ENCODE measurements around the gene OSBPL7.

Gene OSBPL7

DNA sequence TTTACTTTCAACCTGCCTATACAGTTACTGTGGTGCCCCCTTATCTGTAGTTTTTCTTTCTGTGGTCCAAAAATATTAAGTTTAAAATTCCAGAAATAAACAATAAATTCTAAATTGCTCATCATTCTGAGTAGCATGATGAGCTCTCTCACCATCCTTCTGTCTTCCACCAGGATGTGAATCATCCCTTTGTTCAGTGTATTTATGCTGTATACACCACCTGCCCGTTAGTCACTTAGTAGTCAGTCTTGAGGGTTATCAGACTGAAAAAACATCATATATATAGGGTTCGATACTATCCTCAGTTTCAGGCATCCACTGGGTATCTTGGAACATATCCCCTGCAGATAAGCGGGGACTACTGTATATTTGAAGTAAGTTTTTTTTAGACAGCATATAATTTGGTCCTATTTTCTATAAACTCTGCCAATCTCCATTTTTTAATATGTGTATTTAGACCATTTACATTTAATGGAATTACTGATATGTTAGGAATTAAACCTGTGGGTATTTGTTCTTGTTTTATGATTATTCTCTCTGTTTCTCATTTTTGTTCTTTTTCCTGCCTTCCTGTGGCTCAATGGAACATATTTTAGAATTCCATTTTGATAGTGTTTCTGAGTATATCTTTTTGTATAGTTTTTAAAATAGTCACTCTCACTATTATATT is 57.5 kb downstream of the OSBPL7 start:
- DNase-seq (ENCODE audit: low read depth) = no peak

DNA sequence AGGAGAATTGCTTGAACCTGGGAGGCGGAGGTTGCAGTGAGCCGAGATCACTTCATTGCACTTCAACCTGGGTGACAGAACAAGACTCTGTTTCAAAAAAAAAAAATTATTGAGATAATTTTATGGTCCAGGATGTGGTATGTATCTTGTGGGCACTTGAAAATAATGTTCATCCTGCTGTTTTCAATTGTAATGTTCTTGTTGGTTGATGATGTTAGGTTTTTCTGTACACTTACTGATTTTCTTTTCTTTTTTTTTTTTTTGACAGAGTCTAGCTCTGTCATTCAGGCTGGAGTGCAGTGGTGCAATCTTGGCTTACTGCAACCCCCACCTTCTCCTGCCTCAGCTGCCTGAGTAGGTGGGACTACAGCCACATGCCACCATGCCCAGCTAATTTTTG is 58.9 kb downstream of the OSBPL7 start:
- DNase-seq (ENCODE audit: low read depth) = no peak

DNA sequence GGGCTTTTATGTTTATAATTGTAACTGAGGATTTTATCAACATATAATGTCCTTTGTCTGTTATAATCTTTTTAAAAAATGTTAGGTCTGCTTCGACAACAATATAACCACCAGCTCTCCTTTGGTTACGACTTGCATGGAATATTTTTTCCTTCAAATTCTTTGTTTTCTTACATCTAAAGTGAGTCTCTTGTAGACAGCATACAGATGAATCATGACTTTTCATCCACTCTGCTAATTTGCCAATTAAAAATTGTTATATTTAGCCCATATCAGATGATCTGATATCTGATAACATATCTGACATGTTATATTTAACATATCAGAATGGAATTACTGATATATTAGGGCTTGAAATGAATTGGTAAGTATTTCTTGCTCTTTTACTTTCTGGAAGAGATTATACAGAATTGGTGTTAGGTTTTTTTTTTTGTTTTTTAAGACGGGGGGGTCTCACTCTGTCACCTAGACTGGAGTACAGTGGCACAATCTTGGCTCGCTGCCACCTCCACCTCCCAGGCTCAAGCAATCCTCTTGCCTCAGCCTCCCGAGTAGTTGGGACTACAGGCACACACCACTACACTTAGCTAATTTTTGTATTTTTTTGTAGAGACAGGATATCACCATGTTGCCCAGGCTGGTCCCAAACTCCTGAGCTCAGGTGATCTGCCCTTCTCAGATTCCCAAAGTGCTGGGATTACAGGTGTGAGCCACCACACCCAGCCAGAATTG is 61.0 kb downstream of the OSBPL7 start:
- no peak for DNase-seq (ENCODE audit: low read depth)

DNA sequence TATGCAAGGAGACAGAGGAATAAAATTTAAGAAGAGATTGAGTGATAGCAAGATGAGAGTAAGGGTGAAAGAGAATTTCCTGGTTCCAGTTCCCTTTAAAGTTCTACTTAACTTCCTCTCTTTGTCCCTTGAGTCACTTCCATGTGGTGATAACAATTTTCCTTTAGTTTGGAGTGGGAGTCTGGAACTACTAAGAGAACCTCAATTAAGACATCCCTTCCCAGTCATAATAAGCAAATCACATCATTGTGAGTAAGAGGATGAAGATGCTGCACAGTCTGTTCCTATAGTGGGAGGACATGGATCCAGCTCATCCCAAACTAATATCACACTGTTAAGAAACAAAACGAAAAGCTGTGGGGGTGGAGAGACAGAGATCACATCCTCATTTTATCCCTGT is 64.2 kb downstream of the OSBPL7 start:
- no peak for DNase-seq (ENCODE audit: low read depth)
